Retinal pigment epithelial cell (primary cell): ENCODE results near the gene SELENOI.
"Not testable (repeated sequence)": the region's sequence is repeated elsewhere in the genome, so short reads cannot be mapped to it uniquely, and the experiment has no call there.

Experiments
- DNase-seq: peaks from one replicate; pipeline ENCODE4 v3.0.0-alpha.2; 2010; ENCODE audit warnings: low read depth
- H3K4me3 ChIP-seq: 2 replicates; pipeline ENCODE4 v1.5.1; 2011; ENCODE audit warnings: mild to moderate bottlenecking, low read length, control low read depth, moderate library complexity
- CTCF ChIP-seq: conservative IDR thresholded peaks from 2 replicates; pipeline ENCODE4 v1.5.1; 2011; ENCODE audit warnings: low read depth, low read length, control low read depth, inconsistent platforms

SELENOI gene

DNA sequence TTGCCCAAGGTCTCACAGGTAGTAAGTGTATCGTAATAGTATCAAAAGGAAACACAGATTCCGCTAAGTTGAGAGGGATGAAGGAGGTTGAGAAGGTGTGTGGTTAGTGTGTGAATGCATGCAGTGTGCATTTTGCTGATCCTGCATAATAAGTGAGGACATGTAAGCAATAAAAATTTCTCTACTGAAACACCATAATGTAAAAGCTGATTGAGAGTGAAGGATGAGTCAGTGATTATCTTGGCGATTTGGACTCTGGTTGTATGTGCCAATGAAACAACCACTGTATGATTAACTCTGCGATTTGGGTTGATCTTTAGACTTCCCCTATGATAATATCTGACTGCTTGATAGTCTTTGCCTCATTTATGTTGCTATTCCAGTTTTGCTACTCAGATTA is 17.4 kb downstream of the SELENOI start:
- TF ChIP-seq CTCF = no peak
- no peak overlapping the region for H3K4me3 ChIP-seq
- no peak for DNase-seq

- DNase-seq = no peak
- H3K4me3 ChIP-seq = no peak overlapping the region
- TF ChIP-seq CTCF = no peak
Measured at GRCh38 chr2:26363958-26364357, 18.0 kb downstream of the SELENOI start.

- no peak for TF ChIP-seq CTCF
- no peak overlapping the region for H3K4me3 ChIP-seq
- DNase-seq = no peak
Measured at GRCh38 chr2:26364669-26365068, 18.7 kb downstream of the SELENOI start.

DNA sequence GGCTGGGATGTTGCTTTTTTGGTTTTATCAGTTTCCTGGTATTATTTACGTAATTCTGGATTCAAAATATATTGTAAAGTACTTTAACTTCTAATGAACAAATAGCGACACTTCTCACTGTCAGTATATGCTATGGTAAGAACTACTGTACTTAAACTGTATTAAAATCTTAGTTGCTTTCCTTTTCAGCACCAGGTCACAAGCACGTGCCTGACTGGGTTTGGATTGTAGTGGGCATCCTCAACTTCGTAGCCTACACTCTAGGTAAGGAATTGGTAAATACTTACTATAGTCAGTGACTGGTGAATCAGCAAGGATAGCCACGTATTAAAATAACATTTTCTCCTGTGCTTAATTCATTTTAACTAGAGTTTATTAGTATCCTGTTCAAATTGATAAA is 21.0 kb downstream of the SELENOI start:
- no peak for DNase-seq
- H3K4me3 ChIP-seq = no peak overlapping the region
- no peak for TF ChIP-seq CTCF

- H3K4me3 ChIP-seq, DNase-seq: not testable (repeated sequence)
Measured at GRCh38 chr2:26369664-26370063, 23.7 kb downstream of the SELENOI start.

GRCh38 chr2:26370909-26371308 is 25.0 kb downstream of the SELENOI start:
- not testable (repeated sequence) for DNase-seq, H3K4me3 ChIP-seq

DNA sequence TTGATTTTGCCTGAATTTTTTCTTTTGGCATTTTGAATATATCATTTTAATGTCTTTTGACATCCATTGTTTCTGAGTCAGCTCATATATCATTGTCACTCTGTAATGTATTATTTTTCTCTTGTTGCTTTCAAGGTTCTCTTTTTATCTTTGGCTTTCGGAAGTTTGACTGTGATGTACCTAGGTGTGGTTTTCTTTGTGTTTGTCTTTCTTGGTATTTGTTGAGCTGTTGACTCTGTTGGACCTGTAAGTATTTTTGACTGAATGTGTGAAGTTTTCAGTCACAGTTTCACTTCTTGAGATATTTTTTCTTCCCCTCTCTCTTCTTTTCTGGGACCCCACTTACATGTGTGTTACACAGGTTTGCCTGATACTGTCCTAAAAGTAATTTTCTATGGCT is 30.9 kb downstream of the SELENOI start:
- TF ChIP-seq CTCF = no peak
- DNase-seq = no peak
- H3K4me3 ChIP-seq = no peak overlapping the region

- TF ChIP-seq CTCF = no peak
- DNase-seq = no peak
- no peak overlapping the region for H3K4me3 ChIP-seq
Measured at GRCh38 chr2:26380281-26380680, 34.3 kb downstream of the SELENOI start.
